M059J (cell line): ENCODE data around the gene VEPH1. TPM values are rescaled to one million over a fixed set of nuclear protein-coding genes. Genes with fewer than 3 reads are reported as not detected.

ENCODE experiments used
- DNase-seq: peaks from one replicate; pipeline ENCODE4 v3.0.0-alpha.2; 2012; ENCODE audit warnings: low read depth
- total RNA-seq: library from RNA; depleted of rRNA; stranded (reverse); fragments of >200 nt; shearing (Covaris generic); gene quantifications from 2 replicates; pipeline ENCODE4 v1.2.3, GENCODE V29; 2014; rRNA removed

Gene VEPH1
- total RNA-seq, 1 experiment from 2014 or later, result 58.0 TPM

DNA sequence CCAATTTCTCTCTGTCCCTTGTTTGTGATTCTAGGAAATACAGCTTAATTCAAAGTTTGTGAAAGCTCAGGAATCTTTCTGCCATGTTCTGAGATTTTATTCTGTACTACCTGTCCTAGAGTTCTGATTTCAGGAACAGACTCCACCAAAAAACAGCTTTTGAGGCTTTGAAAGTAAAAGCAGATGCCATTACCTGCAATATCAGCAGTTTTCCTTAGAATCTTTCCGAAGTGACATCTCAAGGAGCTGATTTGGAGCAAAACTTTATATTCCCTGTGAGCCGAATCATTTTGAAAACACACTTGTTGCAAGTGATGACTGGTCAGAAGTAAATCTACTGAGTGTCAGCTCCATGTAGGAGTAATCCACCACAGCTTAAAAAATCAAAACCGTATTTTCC lies 284.0 kb downstream of the VEPH1 start:
- no peak for DNase-seq

Other genes starting within 250 kb of the VEPH1 start
- 17.6 and 24.0 TPM in 2 replicates for gene PTX3, start 66.6 kb downstream of the VEPH1 start, total RNA-seq